ENCODE data around the gene MTA1. TPM values are rescaled to one million over a fixed set of nuclear protein-coding genes. Genes with fewer than 3 reads are reported as not detected.

The MTA1 gene
- total and polyA plus RNA-seq, 10 of the 15 experiments (the other 5 are each of a cell fraction or from before 2014, with no cell fraction given), result 0.14 to 162 (median 30.6) TPM

- RAD21 ChIA-PET (ENCODE audit: unreplicated experiment), result no interaction called here
- Histone ChIP-seq H3K27me3 (replicated peaks in 1 of 2; ENCODE audit: control insufficient read depth in 2 of 2, insufficient read depth in 2 of 2, low read length in 1 of 2) (no peaks in the 10 kb centered on the region), H3K4me3 (no peak overlapping the region), H3K4me1 (ENCODE audit: control insufficient read depth, insufficient read depth, low read length) (no peaks in the 10 kb centered on the region), H4K20me1 (ENCODE audit: control insufficient read depth, insufficient read depth) (no peaks in the 10 kb centered on the region), H3K4me2 (ENCODE audit: control insufficient read depth, insufficient read depth) (no peak overlapping the region), H3K27ac (ENCODE audit: control insufficient read depth, insufficient read depth) (no peak overlapping the region), H3K9ac (ENCODE audit: control insufficient read depth, insufficient read depth, low read length) (no peak overlapping the region), H3K36me3 (ENCODE audit: control insufficient read depth in 2 of 2, insufficient read depth in 2 of 2, low read length in 1 of 2) (no peaks in the 10 kb centered on the region; a peak in 1 of 4 replicates), H3K79me2 (ENCODE audit: control insufficient read depth, insufficient read depth, low read length) (no peaks in the 10 kb centered on the region), H3K9me3 (replicated peaks; ENCODE audit: control insufficient read depth, insufficient read depth, low read length) (no peaks in the 10 kb centered on the region), H2AFZ (ENCODE audit: control insufficient read depth, low read depth, low read length) (no peak overlapping the region)
- BruUV-seq (replicated peaks), result no TSS peak
- in situ Hi-C loops (cut with MboI), result no loop called here
- ATAC-seq (no peak), FAIRE-seq (no peak), DNase-seq (ENCODE audit: low read depth, low spot score) (no peak)
- SMC1A ChIA-PET (ENCODE audit: uncharacterized antibody, unreplicated experiment), result no interaction called here
- POLR2A ChIA-PET, result interaction anchor here (0.6 kb wide), 1 partner anchor 102 kb away, joined by 3 read pairs; no protein-coding TSS in a partner anchor
- 69% methylated on average over 22 of the region's 24 CpGs for WGBS (ENCODE audit: insufficient coverage, insufficient replicate concordance, low lambda C conversion rate, missing lambda C conversion rate)
- intact Hi-C loops (cut with micrococcal nuclease; ENCODE audit: unreplicated experiment), result no loop called here
- TF ChIP-seq IRF4 (IDR thresholded peaks at IDR 0.05; ENCODE audit: low read depth, low read length) (no peak), BCLAF1 (IDR thresholded peaks at IDR 0.05) (no peak), ZSCAN29 (IDR thresholded peaks at IDR 0.05) (no peak), SIX5 (IDR thresholded peaks at IDR 0.05; ENCODE audit: low read depth, low read length, severe bottlenecking) (no peak), JUNB (IDR thresholded peaks at IDR 0.05) (no peak), NR2F1 (conservative IDR thresholded peaks at IDR 0.05) (no peak), SMARCA5 (IDR thresholded peaks at IDR 0.05) (no peak), SP1 (IDR thresholded peaks at IDR 0.05; ENCODE audit: low read depth, low read length) (no peak), ZNF207 (IDR thresholded peaks at IDR 0.05; ENCODE audit: borderline replicate concordance) (no peak), SMAD1 (IDR thresholded peaks at IDR 0.05; ENCODE audit: low read depth, partially characterized antibody) (no peak), ZNF217 (IDR thresholded peaks at IDR 0.05) (no peak), BACH1 (IDR thresholded peaks at IDR 0.05; ENCODE audit: borderline replicate concordance) (no peak)
- CTCF ChIA-PET, result interaction anchor here (1.0 kb wide), 1 partner anchor 57 kb away, joined by 3 read pairs; no protein-coding TSS in a partner anchor
Measured at GRCh38 chr14:105390849-105391500, 28.7 kb upstream of the MTA1 start.
